SK-N-SH (cell line): Measurements from ENCODE around the gene OAF. TPM values are rescaled to one million over a fixed set of nuclear protein-coding genes. Genes with fewer than 3 reads are reported as not detected.

Source experiments
- CTCF ChIA-PET: fragments of 300-600, 350-600 bp; formaldehyde crosslinking; extraction: SDS; loops from one replicate; lab custom pipeline; 2021; lab: Yijun Ruan, JAX
- POLR2A ChIA-PET: fragments of 350-600 bp; sonication (Branson Sonifier 250); formaldehyde crosslinking; extraction: SDS; loops from one replicate; lab custom pipeline; 2020; ENCODE audit warnings: antibody characterized with exemption, inconsistent platforms; lab: Yijun Ruan, JAX
- DNase-seq: peaks from one replicate; pipeline ENCODE4 v3.0.0; 2012
- H2AFZ ChIP-seq: fragments of 200-600 bp; sonication (generic); 2 replicates; pipeline ENCODE4 v1.8.1; 2016; ENCODE audit warnings: antibody characterized with exemption, mild to moderate bottlenecking, low read depth
- H3F3A ChIP-seq: fragments of 200-600 bp; sonication (generic); replicated peaks from 2 replicates; pipeline ENCODE3; 2016; ENCODE audit warnings: antibody characterized with exemption, mild to moderate bottlenecking; ENCODE audit not compliant: insufficient read depth
- H3K27ac ChIP-seq, 2 experiments: fragments of 200-500 bp in 1 of 2; fragments of 200-600 bp in 1 of 2; sonication (Bioruptor generic) in 1 of 2; sonication (generic), shearing (Covaris generic) in 1 of 2; 2 replicates each; pipeline versions ENCODE4 v1.5.1 to v1.6.1; 2014 to 2016; ENCODE audit warnings: low read depth in 2 of 2, inconsistent platforms in 1 of 2, low read length in 1 of 2, mild to moderate bottlenecking in 1 of 2, mixed read lengths in 1 of 2
- H3K27me3 ChIP-seq: fragments of 200-600 bp; sonication (generic), shearing (Covaris generic); 2 replicates; pipeline ENCODE4 v1.6.1; 2016; ENCODE audit warnings: mixed run types; ENCODE audit not compliant: insufficient read depth
- H3K36me3 ChIP-seq, 2 experiments: fragments of 200-500 bp in 1 of 2; fragments of 200-600 bp in 1 of 2; sonication (Bioruptor generic) in 1 of 2; sonication (generic) in 1 of 2; replicated peaks in 1 of 2; 2 replicates each; pipeline versions ENCODE3 to v1.5.1; 2014 to 2016; ENCODE audit warnings: low read length in 1 of 2, mild to moderate bottlenecking in 1 of 2; ENCODE audit not compliant: insufficient read depth in 2 of 2, control insufficient read depth in 1 of 2
- H3K4me1 ChIP-seq, 2 experiments: fragments of 200-500 bp in 1 of 2; fragments of 200-600 bp in 1 of 2; sonication (Bioruptor generic) in 1 of 2; sonication (generic), shearing (Covaris generic) in 1 of 2; 2 replicates each; pipeline versions ENCODE4 v1.5.1 to v1.6.1; 2014 to 2016; ENCODE audit warnings: low read depth in 1 of 2, low read length in 1 of 2, mixed run types in 1 of 2; ENCODE audit not compliant: insufficient read depth in 2 of 2, control insufficient read depth in 1 of 2
- H3K4me2 ChIP-seq: fragments of 200-600 bp; sonication (generic), shearing (Covaris generic); 2 replicates; pipeline ENCODE4 v1.6.1; 2017; ENCODE audit warnings: mixed run types
- H3K4me3 ChIP-seq, 2 experiments: fragments of 200-500 bp in 1 of 2; fragments of 200-600 bp in 1 of 2; sonication (Bioruptor generic) in 1 of 2; sonication (generic), shearing (Covaris generic) in 1 of 2; 2 replicates each; pipeline versions ENCODE4 v1.5.1 to v1.8.1; 2014 to 2016; ENCODE audit warnings: low read depth in 2 of 2, inconsistent platforms in 1 of 2, low read length in 1 of 2, mild to moderate bottlenecking in 1 of 2, mixed read lengths in 1 of 2, moderate library complexity in 1 of 2
- H3K79me2 ChIP-seq: fragments of 200-600 bp; sonication (generic); 2 replicates; pipeline ENCODE4 v1.8.1; 2017; ENCODE audit warnings: mild to moderate bottlenecking; ENCODE audit not compliant: insufficient read depth
- H3K9ac ChIP-seq: fragments of 200-600 bp; sonication (generic); 2 replicates; pipeline ENCODE4 v1.6.1; 2017; ENCODE audit warnings: mixed run types
- H3K9me2 ChIP-seq: fragments of 200-600 bp; sonication (generic); 2 replicates; pipeline ENCODE4 v1.6.1; 2017; ENCODE audit warnings: mixed run types
- H3K9me3 ChIP-seq: fragments of 200-600 bp; sonication (generic); 2 replicates; pipeline ENCODE4 v1.6.1; 2017; ENCODE audit warnings: mixed run types, mild to moderate bottlenecking, moderate library complexity
- H4K20me1 ChIP-seq: fragments of 200-600 bp; sonication (generic); 2 replicates; pipeline ENCODE4 v1.6.1; 2017; ENCODE audit warnings: mild to moderate bottlenecking, mixed run types; ENCODE audit not compliant: insufficient read depth
- CTCF ChIP-seq: fragments of 200-600 bp; sonication (generic); IDR thresholded peaks from 2 replicates; pipeline ENCODE4 v1.6.1; 2017; ENCODE audit warnings: antibody characterized with exemption, mild to moderate bottlenecking, moderate library complexity
- ELF1 ChIP-seq: IDR thresholded peaks from 2 replicates; pipeline ENCODE4 v1.4.0; 2012
- EP300 ChIP-seq, 2 experiments: IDR thresholded peaks; 2 replicates each; pipeline versions ENCODE4 v1.4.0 to v1.6.1; 2012; ENCODE audit warnings: borderline replicate concordance in 1 of 2, low read depth in 1 of 2, low read length in 1 of 2
- FOSL2 ChIP-seq: IDR thresholded peaks from 2 replicates; pipeline ENCODE4 v1.4.0; 2012; ENCODE audit warnings: low read depth, mild to moderate bottlenecking, moderate library complexity, borderline replicate concordance
- FOXJ3 ChIP-seq: sonication (generic); formaldehyde crosslinking; IDR thresholded peaks from 2 replicates; pipeline ENCODE4 v1.5.1; 2020; ENCODE audit warnings: mild to moderate bottlenecking, missing genetic modification reagents
- MEF2A ChIP-seq: IDR thresholded peaks from 2 replicates; pipeline ENCODE4 v1.4.0; 2012; ENCODE audit warnings: low read depth, borderline replicate concordance
- MXI1 ChIP-seq: IDR thresholded peaks from 2 replicates; pipeline ENCODE4 v1.6.1; 2012; ENCODE audit warnings: mild to moderate bottlenecking, low read depth, low read length, improper control_type of control experiment
- NFIC ChIP-seq: IDR thresholded peaks from 2 replicates; pipeline ENCODE4 v1.4.0; 2012; ENCODE audit warnings: borderline replicate concordance
- PBX3 ChIP-seq: IDR thresholded peaks from 2 replicates; pipeline ENCODE4; 2012
- RCOR1 ChIP-seq: fragments of 150-350 bp; IDR thresholded peaks from 2 replicates; pipeline ENCODE4 v1.6.1; 2017; ENCODE audit warnings: antibody characterized with exemption, low read length
- REST ChIP-seq: IDR thresholded peaks from 2 replicates; pipeline ENCODE4 v1.6.1; 2012; ENCODE audit warnings: mild to moderate bottlenecking, low read depth, low read length, moderate library complexity
- RFX5 ChIP-seq: IDR thresholded peaks from 2 replicates; pipeline ENCODE4 v1.6.1; 2012; ENCODE audit warnings: mild to moderate bottlenecking, improper control_type of control experiment, low read length
- SIN3A ChIP-seq: IDR thresholded peaks from 2 replicates; pipeline ENCODE4 v1.6.1; 2012; ENCODE audit warnings: low read depth, mild to moderate bottlenecking, low read length, moderate library complexity, borderline replicate concordance
- TEAD4 ChIP-seq: IDR thresholded peaks from 2 replicates; pipeline ENCODE4 v1.4.0; 2012; ENCODE audit warnings: mild to moderate bottlenecking, borderline replicate concordance; ENCODE audit not compliant: insufficient read depth
- ZBTB33 ChIP-seq: IDR thresholded peaks from 2 replicates; pipeline ENCODE4 v1.4.0; 2012; ENCODE audit warnings: low read depth, borderline replicate concordance
- WGBS: methylation state at CpG from one replicate; pipeline ENCODE4 v1.1.6; 2017; ENCODE audit warnings: low lambda C conversion rate; 5-methylcytosine and 5-hydroxymethylcytosine counted together
- polyA plus RNA-seq, 3 experiments: library from polyadenylated mRNA; depleted of rRNA; stranded (reverse); fragments of >200 nt; gene quantifications; 2 replicates each; pipeline ENCODE4 v1.2.3, GENCODE V29; 2012

OAF gene
- polyA plus RNA-seq, 1 of the 3 experiments (the other 2 are of a cell fraction): 28.0 TPM

GRCh38 chr11:120255519-120255866 is 44.7 kb downstream of the OAF start:
- H3K27me3 ChIP-seq: peaks cover 26% of the 10 kb centered on the region; the same call in 1 of the 2 replicates
- H3K9ac ChIP-seq: no peak overlapping the region
- no peak overlapping the region for H3K27ac ChIP-seq
- H3K9me2 ChIP-seq: no peaks in the 10 kb centered on the region
- no peaks in the 10 kb centered on the region for H3F3A ChIP-seq
- 42% methylated on average over 3 of the region's 9 CpGs for WGBS
- POLR2A ChIA-PET: no interaction called here
- H3K36me3 ChIP-seq: no peaks in the 10 kb centered on the region
- H3K9me3 ChIP-seq: no peaks in the 10 kb centered on the region
- CTCF ChIA-PET: interaction anchor here (1.0 to 1.3 kb wide), 2 partner anchors 44 to 47 kb away, joined by 3 to 4 read pairs; no protein-coding TSS in a partner anchor
- H3K79me2 ChIP-seq: no peaks in the 10 kb centered on the region
- H3K4me3 ChIP-seq: no peak overlapping the region
- H3K4me1 ChIP-seq: peaks cover 0 to 6% of the 10 kb centered on the region in 2 experiments; a peak in 1 of 4 replicates
- no peak for DNase-seq
- no peaks in the 10 kb centered on the region for H4K20me1 ChIP-seq
- TF ChIP-seq TEAD4: no peak
- TF ChIP-seq MXI1: no peak
- no peak for TF ChIP-seq CTCF
- no peak overlapping the region for H3K4me2 ChIP-seq
- H2AFZ ChIP-seq: no peak overlapping the region

- H3K79me2 ChIP-seq: no peaks in the 10 kb centered on the region
- H3K4me3 ChIP-seq: no peak overlapping the region
- CTCF ChIA-PET: interaction anchor here (1.5 kb wide), 1 partner anchor 13 kb away, joined by 6 read pairs; no protein-coding TSS in a partner anchor
- no peaks in the 10 kb centered on the region for H3K36me3 ChIP-seq
- POLR2A ChIA-PET: no interaction called here
- no peak for DNase-seq
- no peaks in the 10 kb centered on the region for H3K9me3 ChIP-seq
- no peak overlapping the region for H3K9ac ChIP-seq
- no peak overlapping the region for H3K4me2 ChIP-seq
- H4K20me1 ChIP-seq: no peaks in the 10 kb centered on the region
- H3K4me1 ChIP-seq: peaks cover 0 to 6% of the 10 kb centered on the region in 2 experiments; a peak in 1 of 4 replicates
- no peak overlapping the region for H3K27ac ChIP-seq
- H3K9me2 ChIP-seq: no peaks in the 10 kb centered on the region
- no peaks in the 10 kb centered on the region for H3F3A ChIP-seq
- WGBS: 71% methylated on average over 1 of the region's 4 CpGs
- peaks cover 26% of the 10 kb centered on the region; the same call in 1 of the 2 replicates for H3K27me3 ChIP-seq
- H2AFZ ChIP-seq: no peak overlapping the region
- TF ChIP-seq ZBTB33: no peak
- TF ChIP-seq FOXJ3: no peak
- no peak for TF ChIP-seq TEAD4
- TF ChIP-seq ELF1: no peak
- no peak for TF ChIP-seq CTCF
- no peak for TF ChIP-seq RCOR1
- TF ChIP-seq PBX3: no peak
- no peak for TF ChIP-seq MEF2A
- no peak for TF ChIP-seq RFX5
- no peak for TF ChIP-seq FOSL2
- no peak for TF ChIP-seq NFIC
- no peak for TF ChIP-seq REST
- TF ChIP-seq EP300 (IDR thresholded peaks at IDR 0.05; ENCODE audit: borderline replicate concordance in 1 of 2, low read depth in 1 of 2, low read length in 1 of 2): no peak
- TF ChIP-seq SIN3A: no peak
Measured at GRCh38 chr11:120256178-120256577, 45.3 kb downstream of the OAF start.
